Keratinocyte (primary cell): Measurements from ENCODE around the gene RNF130. TPM values are rescaled to one million over a fixed set of nuclear protein-coding genes. Genes with fewer than 3 reads are reported as not detected.

Source experiments
- DNase-seq: peaks from one replicate; pipeline ENCODE4 v3.0.0-alpha.2; 2011; ENCODE audit warnings: low read depth, missing footprints, low spot score
- FAIRE-seq: peaks from 2 replicates; lab custom pipeline; 2011; peaks lifted over from hg19 to GRCh38; lab: Jason Lieb, UNC
- H2AFZ ChIP-seq: 2 replicates; pipeline ENCODE4 v1.6.0; 2012; ENCODE audit warnings: low read length, control low read depth, inconsistent platforms; ENCODE audit not compliant: control insufficient read depth
- H3K27ac ChIP-seq: 2 replicates; pipeline ENCODE4 v1.5.1; 2011; ENCODE audit warnings: low read length; ENCODE audit not compliant: control insufficient read depth, insufficient read depth
- H3K27me3 ChIP-seq: 3 replicates; pipeline ENCODE4 v1.6.0; 2011; ENCODE audit warnings: low read length; ENCODE audit not compliant: control insufficient read depth, insufficient read depth; ENCODE audit errors: extremely low read depth
- H3K36me3 ChIP-seq, 2 experiments: 2 replicates in 1 of 2; 3 replicates in 1 of 2; pipeline ENCODE4 v1.5.1; 2011; ENCODE audit warnings: low read length in 2 of 2, mild to moderate bottlenecking in 1 of 2; ENCODE audit not compliant: control insufficient read depth in 2 of 2, insufficient read depth in 2 of 2; ENCODE audit errors: extremely low read depth in 1 of 2
- H3K4me1 ChIP-seq: 3 replicates; pipeline ENCODE4 v1.5.1; 2011; ENCODE audit warnings: low read length; ENCODE audit not compliant: control insufficient read depth, insufficient read depth; ENCODE audit errors: extremely low read depth
- H3K4me2 ChIP-seq: 3 replicates; pipeline ENCODE4 v1.6.0; 2011; ENCODE audit warnings: low read depth, low read length; ENCODE audit not compliant: control insufficient read depth, insufficient read depth; ENCODE audit errors: extremely low read depth
- H3K4me3 ChIP-seq, 3 experiments: fragments of 200-600 bp in 1 of 3; sonication (generic) in 1 of 3; 2 replicates in 2 of 3; 3 replicates in 1 of 3; pipeline ENCODE4 v1.5.1; 2011 to 2016; ENCODE audit warnings: low read length in 3 of 3, mild to moderate bottlenecking in 3 of 3, control low read depth in 2 of 3, inconsistent platforms in 1 of 3, low read depth in 1 of 3, mixed read lengths in 1 of 3, mixed run types in 1 of 3, moderate library complexity in 1 of 3; ENCODE audit not compliant: control insufficient read depth in 2 of 3, insufficient read depth in 2 of 3; ENCODE audit errors: extremely low read depth in 1 of 3
- H3K79me2 ChIP-seq: 2 replicates; pipeline ENCODE4 v1.6.0; 2012; ENCODE audit warnings: low read length; ENCODE audit not compliant: control insufficient read depth, insufficient read depth
- H3K9ac ChIP-seq: 3 replicates; pipeline ENCODE4 v1.6.0; 2011; ENCODE audit warnings: low read length; ENCODE audit not compliant: control insufficient read depth, insufficient read depth; ENCODE audit errors: extremely low read depth
- H3K9me1 ChIP-seq: 3 replicates; pipeline ENCODE4 v1.6.0; 2011; ENCODE audit warnings: low read length; ENCODE audit not compliant: control insufficient read depth, insufficient read depth; ENCODE audit errors: extremely low read depth
- H3K9me3 ChIP-seq: 2 replicates; pipeline ENCODE4 v1.5.1; 2012; ENCODE audit warnings: low read depth, low read length; ENCODE audit not compliant: control insufficient read depth
- H4K20me1 ChIP-seq: 3 replicates; pipeline ENCODE4 v1.6.0; 2011; ENCODE audit warnings: low read length; ENCODE audit not compliant: control insufficient read depth, insufficient read depth; ENCODE audit errors: extremely low read depth
- CTCF ChIP-seq, 3 experiments: IDR thresholded peaks in 1 of 3; conservative IDR thresholded peaks in 1 of 3; optimal IDR thresholded peaks in 1 of 3; 2 replicates in 2 of 3; 3 replicates in 1 of 3; pipeline versions ENCODE3 to v1.5.1; 2011; ENCODE audit warnings: low read length in 3 of 3, mild to moderate bottlenecking in 3 of 3, moderate library complexity in 2 of 3, control low read depth in 1 of 3, inconsistent platforms in 1 of 3; ENCODE audit not compliant: insufficient read depth in 2 of 3; ENCODE audit errors: extremely low read depth in 1 of 3
- EZH2 ChIP-seq: IDR thresholded peaks from one replicate; pipeline ENCODE4 v1.6.1; 2012; ENCODE audit warnings: inconsistent platforms, mild to moderate bottlenecking, low read length, moderate library complexity
- dilution Hi-C: fragments of 300-500 bp; cut with MboI; formaldehyde crosslinking; loops from one replicate; pipeline ENCODE4 v1.7.0; 2020; ENCODE audit warnings: low sequenced_read_pairs; ENCODE audit not compliant: extremely low pct_ligation_motif_present
- polyA plus RNA-seq, 5 experiments: library from polyadenylated mRNA; depleted of rRNA in 3 of 5; stranded (reverse) in 3 of 5; stranded (forward) in 1 of 5; unstranded in 1 of 5; fragments of >200 nt; gene quantifications; 1 replicate in 1 of 5; 2 replicates in 3 of 5; 3 replicates in 1 of 5; pipeline versions ENCODE4 v1.2.1 to v1.2.3, GENCODE V29; 2011 to 2012; ENCODE audit warnings: missing spikeins in 2 of 5, low read depth in 1 of 5, low replicate concordance in 1 of 5

The RNF130 gene
- polyA plus RNA-seq, 1 donor (not counting 4 experiments of a cell fraction or from before 2014, with no cell fraction given) = 20.0 TPM

GRCh38 chr5:180097163-180097894, 25.8 kb upstream of the RNF130 start:
- dilution Hi-C loops = no loop called here
- DNase-seq (no peak), FAIRE-seq (no peak)
- H3K4me2 ChIP-seq = no peak overlapping the region
- H3K27me3 ChIP-seq = no peaks in the 10 kb centered on the region
- H3K9me3 ChIP-seq = no peaks in the 10 kb centered on the region
- H3K27ac ChIP-seq = no peak overlapping the region
- no peak overlapping the region for H3K4me3 ChIP-seq
- H3K79me2 ChIP-seq = no peaks in the 10 kb centered on the region
- TF ChIP-seq CTCF (optimal IDR thresholded peaks at IDR 0.05 in 1 of 3, IDR thresholded peaks at IDR 0.05 in 1 of 3, conservative IDR thresholded peaks at IDR 0.05 in 1 of 3; ENCODE audit: extremely low read depth in 1 of 3, insufficient read depth in 2 of 3, low read length in 3 of 3) = no peak
- no peak for TF ChIP-seq EZH2
- H2AFZ ChIP-seq = no peak overlapping the region
- no peaks in the 10 kb centered on the region for H3K4me1 ChIP-seq
- no peaks in the 10 kb centered on the region for H3K9me1 ChIP-seq
- H4K20me1 ChIP-seq = no peaks in the 10 kb centered on the region
- no peaks in the 10 kb centered on the region for H3K36me3 ChIP-seq
- no peak overlapping the region for H3K9ac ChIP-seq

GRCh38 chr5:180096616-180097015, 25.1 kb upstream of the RNF130 start:
- Histone ChIP-seq H3K9ac (no peak overlapping the region), H3K36me3 (no peaks in the 10 kb centered on the region), H3K4me3 (no peak overlapping the region), H4K20me1 (no peaks in the 10 kb centered on the region), H3K4me1 (no peaks in the 10 kb centered on the region), H3K27me3 (no peaks in the 10 kb centered on the region), H3K27ac (no peak overlapping the region), H3K4me2 (no peak overlapping the region), H3K9me1 (no peaks in the 10 kb centered on the region), H2AFZ (no peak overlapping the region), H3K79me2 (no peaks in the 10 kb centered on the region), H3K9me3 (no peaks in the 10 kb centered on the region)
- TF ChIP-seq EZH2 (no peak), CTCF (optimal IDR thresholded peaks at IDR 0.05 in 1 of 3, IDR thresholded peaks at IDR 0.05 in 1 of 3, conservative IDR thresholded peaks at IDR 0.05 in 1 of 3; ENCODE audit: extremely low read depth in 1 of 3, insufficient read depth in 2 of 3, low read length in 3 of 3) (no peak)
- DNase-seq = no peak
- FAIRE-seq = no peak
- dilution Hi-C loops = no loop called here
